ENCODE measurements around the gene GALNT14.

DNA sequence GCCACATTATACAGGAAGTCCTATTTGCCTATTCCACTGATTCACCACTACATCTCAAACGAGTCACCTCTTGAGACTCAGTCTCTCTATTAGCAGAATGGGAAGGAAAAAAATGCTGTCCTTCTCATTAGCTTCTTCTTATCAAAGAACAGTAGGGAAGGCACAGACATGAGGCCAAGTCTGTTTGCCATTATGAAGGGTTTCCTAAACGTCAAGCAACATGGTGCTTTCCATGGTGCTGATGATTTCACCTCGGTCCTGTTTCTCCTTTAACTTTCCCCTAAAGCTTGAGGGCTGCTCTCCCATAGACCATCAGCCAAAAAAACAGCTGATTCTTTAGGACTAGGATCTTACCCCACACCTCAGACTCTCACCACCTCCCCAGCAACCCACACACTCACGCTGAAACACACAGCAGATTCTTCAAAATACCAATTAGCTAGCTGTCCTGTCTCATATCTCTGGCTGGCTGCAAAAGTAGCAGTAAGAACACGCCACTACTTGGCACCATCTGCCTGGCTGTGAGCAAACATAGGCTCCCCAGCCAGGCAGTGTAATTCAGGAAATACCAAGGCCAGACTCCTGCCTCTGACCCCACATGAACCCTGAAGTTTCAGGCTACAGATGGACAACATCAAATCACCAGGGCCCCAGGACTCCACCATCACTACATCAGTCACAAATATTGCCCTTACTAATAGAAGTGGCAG is 30.5 kb downstream of the GALNT14 start:
- TF ChIP-seq, protein P1, sequence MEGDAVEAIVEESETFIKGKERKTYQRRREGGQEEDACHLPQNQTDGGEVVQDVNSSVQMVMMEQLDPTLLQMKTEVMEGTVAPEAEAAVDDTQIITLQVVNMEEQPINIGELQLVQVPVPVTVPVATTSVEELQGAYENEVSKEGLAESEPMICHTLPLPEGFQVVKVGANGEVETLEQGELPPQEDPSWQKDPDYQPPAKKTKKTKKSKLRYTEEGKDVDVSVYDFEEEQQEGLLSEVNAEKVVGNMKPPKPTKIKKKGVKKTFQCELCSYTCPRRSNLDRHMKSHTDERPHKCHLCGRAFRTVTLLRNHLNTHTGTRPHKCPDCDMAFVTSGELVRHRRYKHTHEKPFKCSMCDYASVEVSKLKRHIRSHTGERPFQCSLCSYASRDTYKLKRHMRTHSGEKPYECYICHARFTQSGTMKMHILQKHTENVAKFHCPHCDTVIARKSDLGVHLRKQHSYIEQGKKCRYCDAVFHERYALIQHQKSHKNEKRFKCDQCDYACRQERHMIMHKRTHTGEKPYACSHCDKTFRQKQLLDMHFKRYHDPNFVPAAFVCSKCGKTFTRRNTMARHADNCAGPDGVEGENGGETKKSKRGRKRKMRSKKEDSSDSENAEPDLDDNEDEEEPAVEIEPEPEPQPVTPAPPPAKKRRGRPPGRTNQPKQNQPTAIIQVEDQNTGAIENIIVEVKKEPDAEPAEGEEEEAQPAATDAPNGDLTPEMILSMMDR (conservative IDR thresholded peaks at IDR 0.05 in 1 of 2, IDR thresholded peaks at IDR 0.05 in 1 of 2; ENCODE audit: low read depth in 1 of 2, low read length in 2 of 2) = no peak
- no peak for TF ChIP-seq EZH2 (IDR thresholded peaks at IDR 0.05; ENCODE audit: low read length, missing control alignments)

Measured in fibroblast of lung (primary cell).